ENCODE measurements around the gene MBD4.

MBD4 gene

GRCh38 chr3:129473067-129473768 lies 33.5 kb upstream of the MBD4 start:
- H3K27ac ChIP-seq = no peak overlapping the region
- TF ChIP-seq CTCF (conservative IDR thresholded peaks at IDR 0.05) = no peak
- TF ChIP-seq ZFX (IDR thresholded peaks at IDR 0.05) = no peak

- H3K27ac ChIP-seq = no peak overlapping the region
- TF ChIP-seq CTCF (conservative IDR thresholded peaks at IDR 0.05) (no peak), ZFX (IDR thresholded peaks at IDR 0.05) (no peak)
These were observed 31.1 kb upstream of the MBD4 start for GRCh38 chr3:129470861-129471260.

DNA sequence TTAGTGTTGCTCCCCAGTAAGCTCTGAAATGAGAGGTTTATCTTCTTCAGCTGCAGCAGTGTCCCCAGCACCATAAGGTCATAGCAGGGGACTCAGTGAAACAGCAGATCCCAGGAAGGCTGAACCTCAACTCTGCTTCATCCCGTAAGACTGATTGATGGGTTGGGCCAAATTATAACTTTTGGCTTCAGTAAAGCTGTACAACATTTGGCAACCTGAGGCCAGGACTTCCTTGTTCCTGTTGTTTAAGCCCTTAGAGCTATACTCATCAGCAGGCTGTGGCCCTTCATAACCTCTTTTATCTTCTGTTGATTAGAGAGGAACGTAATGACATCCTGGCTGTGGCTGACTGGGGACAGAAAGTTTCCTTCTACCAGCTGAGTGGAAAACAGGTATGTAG lies 29.3 kb upstream of the MBD4 start:
- no peak for TF ChIP-seq ZFX (IDR thresholded peaks at IDR 0.05)
- no peak for TF ChIP-seq CTCF (conservative IDR thresholded peaks at IDR 0.05)
- H3K27ac ChIP-seq = no peak overlapping the region

- H3K27ac ChIP-seq = no peak overlapping the region
- TF ChIP-seq CTCF (conservative IDR thresholded peaks at IDR 0.05) (no peak), ZFX (IDR thresholded peaks at IDR 0.05) (no peak)
These were observed 28.2 kb upstream of the MBD4 start for GRCh38 chr3:129467932-129468331.

- H3K27ac ChIP-seq = no peak overlapping the region
- TF ChIP-seq CTCF (conservative IDR thresholded peaks at IDR 0.05) = no peak
- no peak for TF ChIP-seq ZFX (IDR thresholded peaks at IDR 0.05)
These were observed 24.0 kb upstream of the MBD4 start for GRCh38 chr3:129463716-129464115.

DNA sequence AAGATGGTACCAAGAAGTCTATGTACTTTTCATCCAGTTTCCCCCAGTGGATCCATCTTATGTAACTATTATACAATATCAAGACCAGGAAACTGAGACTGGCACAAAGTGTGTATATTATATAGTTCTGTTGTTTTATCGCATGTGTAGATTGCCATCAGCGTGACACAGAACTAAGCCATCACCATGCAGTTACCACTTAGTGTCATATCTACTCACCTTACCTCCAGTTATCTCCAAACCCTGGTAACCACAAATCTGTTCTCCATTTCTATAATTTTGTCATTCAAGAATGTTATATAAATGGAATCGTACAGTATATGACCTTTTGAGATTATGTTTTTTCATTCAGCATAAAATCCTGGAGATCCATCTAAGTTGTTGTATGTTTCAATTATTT lies 23.3 kb upstream of the MBD4 start:
- TF ChIP-seq ZFX (IDR thresholded peaks at IDR 0.05) (no peak), CTCF (conservative IDR thresholded peaks at IDR 0.05) (no peak)
- no peak overlapping the region for H3K27ac ChIP-seq

DNA sequence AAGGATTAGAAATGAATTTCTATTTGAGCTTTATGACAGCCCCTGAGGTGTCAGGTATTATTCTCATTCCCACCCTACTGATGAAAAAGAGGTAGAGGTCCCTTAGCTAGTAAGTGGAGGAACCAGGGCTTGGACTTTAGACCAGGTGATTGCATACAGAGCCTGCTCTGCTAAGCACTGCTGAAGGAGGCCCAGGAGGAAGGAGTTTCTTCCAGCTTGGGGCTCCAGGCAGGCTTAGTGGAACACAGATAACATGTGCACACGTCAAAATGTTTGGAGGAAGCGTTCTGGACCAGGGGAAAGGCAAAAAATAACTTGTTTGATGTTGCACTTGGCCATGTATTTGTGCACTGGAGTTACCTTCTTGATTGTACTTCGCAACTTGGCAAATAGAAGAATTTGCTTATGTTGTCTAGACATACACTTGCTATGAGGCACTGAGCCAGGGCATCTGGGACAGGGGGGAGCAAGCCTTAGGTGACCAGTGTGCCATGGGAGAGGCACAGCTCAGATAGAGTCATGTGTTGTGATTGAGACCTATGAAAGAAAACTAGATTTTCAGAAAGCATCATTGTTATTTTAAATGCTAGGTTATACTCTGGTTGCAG lies 22.7 kb upstream of the MBD4 start:
- no peak overlapping the region for H3K27ac ChIP-seq
- TF ChIP-seq CTCF (conservative IDR thresholded peaks at IDR 0.05) (no peak), ZFX (IDR thresholded peaks at IDR 0.05) (no peak)

Measured in C4-2B (cell line).